Activated T-helper 1 cell treated with Interleukin-2 at 50 U/mL for 16 hours (primary cell): ENCODE results near the gene DVL1.

Experiments
- DNase-seq: peaks from one replicate; pipeline ENCODE4 v3.0.0-alpha.2; 2020; ENCODE audit warnings: low read depth

Gene DVL1

DNA sequence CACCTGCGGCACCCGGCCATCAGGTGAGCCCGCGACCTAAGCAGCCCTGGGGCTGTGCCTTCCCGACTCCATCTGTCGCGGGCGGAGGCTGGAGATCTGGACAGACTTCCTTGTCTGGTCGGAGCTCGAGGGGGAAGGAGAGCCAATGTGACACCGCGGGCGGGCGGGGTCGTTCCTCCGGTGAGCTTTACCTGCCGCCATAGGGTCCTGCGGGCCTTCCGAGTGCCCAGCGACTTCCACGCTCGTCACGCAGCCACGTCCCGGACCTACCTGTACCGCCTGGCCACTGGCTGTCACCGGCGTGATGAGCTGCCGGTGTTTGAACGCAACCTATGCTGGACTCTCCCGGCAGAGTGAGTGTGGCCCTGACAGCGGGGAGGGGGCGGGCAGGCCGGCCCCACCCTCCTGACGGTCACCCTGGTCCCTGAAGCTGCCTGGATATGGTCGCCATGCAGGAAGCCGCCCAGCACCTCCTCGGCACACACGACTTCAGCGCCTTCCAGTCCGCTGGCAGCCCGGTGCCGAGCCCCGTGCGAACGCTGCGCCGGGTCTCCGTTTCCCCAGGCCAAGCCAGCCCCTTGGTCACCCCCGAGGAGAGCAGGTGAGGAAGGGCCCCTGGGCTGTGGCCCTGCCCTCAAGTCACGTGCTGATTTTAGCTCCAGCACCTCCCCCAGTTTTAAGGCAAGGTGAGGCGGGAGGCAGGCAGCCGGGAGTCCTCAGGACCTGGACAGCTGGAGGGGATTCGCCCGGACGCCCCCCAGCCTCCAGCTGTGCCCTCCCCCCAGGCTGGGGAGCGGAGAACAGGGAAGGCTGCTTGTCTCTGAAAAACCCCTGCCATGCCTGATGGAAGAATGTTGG lies 39.7 kb downstream of the DVL1 start:
- DNase-seq, result no peak

DNA sequence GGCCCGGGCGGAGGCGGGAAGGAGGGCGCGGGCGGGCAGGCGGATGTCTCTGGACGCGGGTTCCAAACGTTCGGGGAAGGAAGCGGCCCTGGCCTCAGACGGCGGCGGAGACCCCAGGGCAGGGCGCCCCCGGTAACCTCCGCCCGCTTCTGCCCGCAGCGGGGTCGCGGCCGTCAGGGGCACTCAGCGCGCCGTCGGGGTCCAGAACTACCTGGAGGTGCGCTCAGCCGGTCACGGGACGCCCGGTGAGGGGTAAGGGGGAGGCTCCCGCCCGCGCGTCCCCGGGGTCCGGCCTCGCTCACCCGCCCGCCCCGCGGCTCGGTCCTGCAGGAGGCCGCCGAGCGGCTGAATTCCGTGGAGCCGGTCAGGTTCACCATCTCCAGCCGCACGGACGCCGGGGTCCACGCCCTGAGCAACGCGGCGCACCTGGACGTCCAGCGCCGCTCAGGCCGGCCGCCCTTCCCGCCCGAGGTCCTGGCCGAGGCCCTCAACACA lies 40.4 kb downstream of the DVL1 start:
- no peak for DNase-seq

DNA sequence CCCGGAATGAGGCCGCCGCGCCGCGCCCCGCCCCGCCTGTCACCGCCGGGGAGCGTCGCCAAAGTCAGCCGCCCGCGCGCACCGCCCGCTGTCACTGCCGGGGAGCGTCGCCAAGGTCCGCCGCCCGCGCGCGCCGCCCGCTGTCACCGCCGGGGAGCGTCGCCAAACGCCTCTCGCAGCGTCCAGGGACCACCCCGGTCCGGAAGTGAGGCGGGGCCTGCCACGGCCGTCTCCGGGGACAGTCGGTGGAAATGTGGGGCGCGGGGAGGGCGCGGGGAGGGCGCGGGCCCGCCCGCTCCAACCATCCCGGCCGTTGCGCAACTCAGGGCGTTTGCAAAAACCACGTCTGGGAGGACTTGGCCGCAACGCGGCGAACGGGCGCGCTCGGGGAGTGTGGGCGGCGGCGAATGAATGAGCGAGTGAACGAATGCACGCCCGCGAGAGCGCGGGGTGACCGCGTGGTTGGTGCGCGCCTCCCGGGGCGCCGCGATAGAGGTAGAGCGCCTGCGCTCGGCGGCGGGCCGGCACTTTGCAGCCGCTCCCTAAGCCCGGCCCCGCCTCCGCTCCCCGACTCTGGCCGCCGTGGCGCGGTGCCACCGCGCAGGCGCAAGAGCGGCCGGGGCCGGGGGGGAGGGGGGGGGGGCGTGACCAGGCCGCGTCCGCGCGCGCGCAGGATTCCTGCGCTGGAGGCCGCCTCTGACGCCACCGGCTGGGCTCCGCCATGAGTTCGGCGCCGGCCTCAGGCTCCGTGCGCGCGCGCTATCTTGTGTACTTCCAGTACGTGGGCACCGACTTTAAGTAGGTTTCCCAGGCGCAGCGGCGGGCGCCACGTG lies 41.1 kb downstream of the DVL1 start, which contains the start of the genes ACAP3 and PUSL1:
ACAP3 (minus strand) TSS at position 8 of the 833 bp plus-strand sequence. CDS start 115 bp downstream, outside the sequence.
PUSL1 (plus strand) TSS at position 675 of the 833 bp plus-strand sequence; CDS start at position 722, 47 bp downstream.
- DNase-seq, result peak; percentile 84

DNA sequence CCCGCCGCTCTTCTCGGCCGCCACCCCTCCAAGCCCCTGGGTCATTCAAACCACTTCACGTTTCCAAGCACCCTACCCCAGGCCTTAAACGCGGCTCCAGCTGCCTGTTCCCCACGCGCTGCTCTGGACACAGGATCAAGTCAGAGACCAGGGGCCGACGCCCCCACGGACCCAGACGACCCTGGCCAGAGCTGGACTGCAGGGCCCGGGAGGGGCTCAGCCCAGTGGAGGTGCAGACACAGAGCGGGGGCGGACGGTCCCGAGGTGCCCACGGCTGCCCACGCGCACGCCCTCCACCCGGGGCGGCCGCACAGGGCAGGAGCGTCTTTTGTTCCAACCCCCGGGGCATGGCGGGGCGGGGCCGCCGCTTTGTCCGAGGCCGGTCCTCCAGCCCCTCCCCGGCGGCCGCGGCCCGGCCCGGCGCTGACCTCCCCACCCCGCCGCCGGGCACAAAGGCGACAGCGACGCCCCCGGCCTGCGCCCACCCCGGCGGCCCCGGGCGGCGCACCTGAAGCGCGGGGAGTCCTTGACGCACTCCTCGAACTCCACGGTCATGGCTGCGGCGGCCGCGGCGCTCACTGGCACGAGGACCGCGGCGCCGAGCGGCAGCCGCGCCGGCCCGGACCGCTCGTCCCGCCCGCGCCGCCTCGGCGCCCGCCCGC lies 41.8 kb downstream of the DVL1 start:
- no peak for DNase-seq

DNA sequence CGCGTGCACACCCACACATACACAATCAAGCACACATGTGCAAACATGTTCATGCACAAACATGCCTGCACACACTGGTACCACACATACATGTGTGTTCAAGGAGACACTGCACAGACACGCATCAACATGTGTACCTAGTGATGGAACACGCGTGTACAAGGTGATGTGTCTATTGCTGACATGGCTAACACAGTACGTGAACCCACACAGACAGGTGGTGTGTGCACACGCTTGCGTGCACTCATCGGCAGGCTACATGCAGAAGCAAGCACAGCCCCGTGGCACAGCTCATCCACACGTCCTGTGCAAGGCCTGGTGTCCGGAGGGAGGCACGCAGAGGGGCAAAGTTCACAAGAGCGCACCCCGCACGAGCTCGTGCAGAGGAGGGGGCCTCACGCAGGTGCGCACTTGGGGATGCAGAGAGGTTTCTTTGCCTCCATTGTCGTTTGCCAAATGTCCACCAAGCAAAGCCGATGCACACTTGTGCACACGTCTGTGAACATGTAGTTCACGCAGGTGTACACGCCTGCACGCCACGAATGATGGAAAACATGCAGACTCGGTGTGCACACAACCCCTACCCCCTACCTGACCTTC lies 42.5 kb downstream of the DVL1 start:
- no peak for DNase-seq

DNA sequence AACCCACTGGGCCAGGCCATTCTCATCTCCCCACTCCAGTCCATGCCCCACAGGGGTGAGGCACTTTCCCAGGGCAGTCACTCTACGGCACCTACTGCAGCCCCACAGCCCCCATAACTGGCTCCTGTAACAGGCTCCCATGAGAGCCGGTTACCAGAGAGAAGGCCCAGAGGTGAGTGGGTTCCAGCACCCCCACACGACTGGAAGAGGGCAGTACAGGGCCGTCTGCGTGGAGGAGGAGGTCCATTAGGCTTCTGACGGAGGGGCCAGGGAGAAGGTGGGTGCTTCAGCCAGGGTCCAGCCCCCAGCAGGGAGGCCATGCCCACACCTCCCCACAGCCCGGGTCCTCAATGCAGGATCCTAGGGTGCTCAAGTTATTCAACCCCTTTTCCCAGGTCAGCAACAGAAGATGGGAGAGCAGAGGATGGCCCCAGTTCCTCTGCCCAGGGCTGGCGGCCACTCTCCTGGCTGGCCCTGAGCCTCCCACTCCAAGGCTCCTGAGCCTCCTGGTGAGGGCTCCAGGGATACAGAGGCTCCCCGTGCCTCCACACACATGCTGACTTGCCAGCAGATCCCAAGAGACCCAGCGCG lies 43.1 kb downstream of the DVL1 start:
- DNase-seq, result no peak

DNA sequence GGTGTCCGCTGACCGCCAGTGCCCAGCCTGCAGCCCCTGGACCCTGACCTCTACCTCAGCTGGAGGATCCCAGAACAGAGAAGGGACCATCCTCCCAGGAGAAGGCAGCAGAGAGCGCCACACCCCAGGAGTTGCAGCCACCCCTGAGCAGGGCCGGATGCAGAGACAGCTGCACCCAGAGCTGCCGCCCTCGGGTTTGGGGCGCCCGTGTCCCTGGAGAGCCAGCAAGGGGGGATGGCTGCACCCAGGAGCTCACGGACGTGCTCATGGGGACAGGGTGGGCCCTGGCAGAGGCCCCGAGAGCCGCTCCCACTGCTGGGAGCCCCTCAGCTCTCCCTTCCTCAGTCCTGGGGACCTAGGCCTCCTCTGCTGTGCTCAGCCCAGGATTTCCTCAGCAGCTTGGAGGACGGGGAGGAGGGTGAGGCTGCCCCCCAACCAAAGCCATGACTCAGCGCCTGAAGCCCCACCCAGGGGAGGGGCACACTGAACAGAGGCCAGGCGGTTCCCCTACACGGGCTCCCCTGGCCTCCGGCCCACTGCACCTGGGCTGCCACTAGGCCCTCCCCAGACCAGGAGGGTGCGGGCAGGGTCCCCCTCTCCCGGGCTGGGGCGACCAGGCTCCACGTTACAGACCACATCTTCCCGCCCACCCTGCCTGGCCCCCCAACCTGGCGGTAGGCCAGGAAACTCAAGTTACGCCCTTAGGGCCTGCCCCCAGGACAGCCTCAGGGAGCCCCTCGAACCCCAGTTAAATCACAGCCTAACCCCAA lies 43.7 kb downstream of the DVL1 start:
- peak; percentile 62 for DNase-seq

DNA sequence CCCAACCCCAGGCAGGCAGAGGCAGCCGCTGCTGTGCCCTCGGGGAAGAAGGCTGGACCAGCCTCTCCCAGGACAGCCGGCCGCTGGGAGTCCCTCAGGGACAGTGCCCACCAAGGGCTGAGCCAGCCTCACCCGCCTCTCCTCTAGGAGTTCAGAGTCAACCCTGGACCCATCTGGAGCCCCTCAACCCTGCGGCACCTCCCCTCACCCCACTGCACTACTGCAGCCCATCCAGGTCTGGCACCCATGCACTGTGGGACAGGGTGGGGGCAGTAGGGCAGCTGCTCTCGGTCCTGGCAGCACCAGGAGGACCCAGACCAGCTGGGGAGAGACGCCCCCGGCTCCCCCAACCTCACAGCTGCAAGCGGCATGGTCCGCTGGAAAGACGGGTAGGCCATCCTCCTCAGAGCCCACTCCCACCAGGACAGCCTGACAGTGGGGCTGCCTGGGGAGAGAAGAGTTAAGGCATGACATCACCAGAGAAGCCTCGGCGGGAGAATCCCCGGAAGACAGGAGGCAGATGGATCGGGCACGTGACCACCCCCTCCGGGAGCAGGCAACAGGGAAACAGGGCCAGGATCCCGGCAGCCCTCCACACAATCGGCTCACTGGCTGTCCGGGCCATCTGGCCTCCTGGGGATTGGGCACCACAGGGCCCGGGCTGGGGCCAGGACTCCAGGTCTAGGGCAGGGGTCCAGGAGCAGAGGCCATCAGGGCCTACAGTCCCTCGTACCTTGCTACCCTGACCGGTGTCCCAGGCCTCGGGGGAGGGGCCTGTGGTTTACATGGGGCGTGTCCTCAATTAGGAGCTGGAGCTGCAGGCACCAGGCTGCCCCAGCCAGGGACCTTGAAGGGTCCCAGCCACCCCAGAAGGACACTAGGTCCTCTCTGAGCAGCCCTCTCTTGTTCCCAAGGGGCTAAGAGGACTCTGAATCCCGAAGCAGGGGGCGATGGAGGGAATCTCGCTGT lies 44.6 kb downstream of the DVL1 start:
- no peak for DNase-seq

DNA sequence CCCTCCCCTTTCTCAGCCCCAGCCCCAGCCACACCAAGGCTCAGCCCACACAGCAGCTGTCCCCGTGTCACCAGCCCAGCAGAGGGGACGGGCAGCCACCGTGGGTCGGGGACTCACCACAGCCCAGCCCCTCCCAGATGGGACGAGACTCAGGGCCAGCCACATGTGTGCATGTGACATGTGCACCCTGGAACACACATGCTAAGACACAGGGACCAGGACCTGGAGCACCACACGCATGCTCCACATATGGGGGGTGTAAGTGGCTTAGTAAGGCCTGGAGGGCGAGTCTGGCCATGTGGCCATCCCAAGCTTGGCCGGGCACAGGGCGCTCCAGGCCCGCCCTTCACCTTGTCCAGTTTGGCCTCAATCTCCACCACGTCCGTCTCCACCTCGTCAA lies 45.5 kb downstream of the DVL1 start:
- no peak for DNase-seq

DNA sequence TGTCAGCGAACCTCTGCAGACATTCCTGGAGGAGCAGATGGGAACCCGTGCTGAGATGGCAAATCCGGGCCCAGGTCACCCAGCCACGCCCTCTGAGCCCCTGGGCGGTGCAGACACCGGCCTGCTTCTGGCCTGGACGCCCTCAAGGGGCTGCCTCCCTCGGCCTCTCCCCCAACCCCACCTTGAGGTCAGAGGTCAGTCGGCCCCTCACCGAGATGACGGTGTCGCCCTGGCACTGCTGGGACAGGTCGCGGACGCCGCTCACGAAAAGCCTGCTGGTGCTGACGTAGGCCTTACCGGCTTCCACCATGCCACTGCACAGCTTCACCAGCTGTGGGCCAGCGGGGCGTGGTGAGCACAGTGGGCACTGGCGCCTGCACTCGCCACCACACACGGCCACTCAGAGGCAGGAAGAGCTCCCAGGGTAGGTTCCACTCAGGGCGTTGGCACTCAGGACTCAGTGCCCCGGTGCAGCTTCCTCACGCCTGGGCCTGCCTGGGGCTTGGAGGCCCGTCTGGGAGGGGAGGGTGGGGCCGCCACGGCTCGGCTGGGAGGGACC lies 46.2 kb downstream of the DVL1 start:
- no peak for DNase-seq

DNA sequence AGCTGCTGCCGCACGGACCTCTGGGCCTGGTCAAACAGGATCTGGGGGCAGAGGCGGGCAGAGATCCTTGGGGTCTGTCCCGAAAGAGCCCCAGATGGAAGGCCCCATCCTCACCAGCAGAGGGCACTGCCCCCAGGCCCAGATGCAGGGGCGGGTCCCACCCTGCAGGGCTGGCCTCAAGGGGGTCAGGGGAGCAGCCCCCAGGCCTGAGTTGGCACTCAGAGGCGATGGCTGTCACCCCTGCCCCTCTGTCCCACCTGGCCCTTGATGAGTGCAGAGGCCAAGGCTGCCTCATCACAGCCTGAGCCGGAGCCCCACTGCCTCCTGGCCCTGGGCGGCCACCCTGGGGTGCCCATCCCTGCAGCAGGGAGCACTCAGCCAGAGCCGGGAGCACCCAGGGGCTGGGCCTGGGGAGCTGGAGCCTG lies 47.2 kb downstream of the DVL1 start:
- DNase-seq, result no peak

DNA sequence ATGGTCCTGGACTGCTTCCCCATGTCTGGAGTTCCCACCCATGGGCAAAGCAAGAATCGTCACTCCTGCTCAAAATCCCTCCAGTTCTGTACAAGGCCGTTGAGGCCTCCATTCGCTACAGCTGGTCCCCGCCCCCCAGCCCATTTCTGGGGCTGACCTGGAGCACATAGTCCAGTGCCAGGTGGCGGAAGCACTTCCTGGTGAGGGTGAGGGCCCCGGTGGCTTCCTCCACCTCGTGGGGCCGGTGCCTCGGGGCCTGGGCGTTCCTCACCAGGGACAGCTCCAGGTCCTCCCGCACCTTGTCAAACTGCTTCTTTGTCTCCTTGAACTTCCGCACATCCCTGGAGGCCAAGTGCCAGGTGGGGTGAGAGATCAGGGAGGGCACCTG lies 48.9 kb downstream of the DVL1 start:
- DNase-seq, result no peak

DNA sequence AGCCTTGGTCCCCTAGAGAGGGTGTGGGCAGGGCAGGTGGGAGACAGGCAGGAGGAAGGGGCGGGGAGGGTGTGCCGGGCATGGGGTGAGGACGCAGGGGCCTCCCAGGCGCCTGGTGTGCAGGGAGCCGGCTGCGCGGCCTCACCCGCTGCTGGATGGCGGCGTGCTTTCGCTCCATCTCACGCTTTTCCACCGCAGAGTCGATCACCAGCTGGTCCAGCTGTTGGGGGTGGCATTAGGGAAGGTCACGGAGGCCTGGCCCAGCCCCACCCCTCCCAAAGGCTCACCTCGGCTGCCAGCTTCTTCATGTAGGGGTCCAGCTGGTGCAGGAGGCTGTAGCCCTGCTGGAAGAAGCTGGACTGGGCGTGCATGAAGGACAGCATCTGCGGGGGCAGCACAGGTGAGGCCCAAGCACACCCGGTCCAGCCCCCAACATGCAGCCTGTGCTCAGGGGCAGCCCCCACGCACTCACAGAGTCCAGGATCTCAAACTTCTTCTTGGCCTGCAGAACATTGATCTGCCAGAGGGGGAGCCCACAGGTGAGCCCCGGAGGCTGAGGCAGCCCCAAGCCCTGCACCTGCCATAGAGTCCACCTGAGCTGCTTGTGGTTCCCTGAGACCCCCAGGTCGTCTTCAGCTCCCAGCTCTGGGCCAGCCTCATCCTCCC lies 49.4 kb downstream of the DVL1 start:
- no peak for DNase-seq

DNA sequence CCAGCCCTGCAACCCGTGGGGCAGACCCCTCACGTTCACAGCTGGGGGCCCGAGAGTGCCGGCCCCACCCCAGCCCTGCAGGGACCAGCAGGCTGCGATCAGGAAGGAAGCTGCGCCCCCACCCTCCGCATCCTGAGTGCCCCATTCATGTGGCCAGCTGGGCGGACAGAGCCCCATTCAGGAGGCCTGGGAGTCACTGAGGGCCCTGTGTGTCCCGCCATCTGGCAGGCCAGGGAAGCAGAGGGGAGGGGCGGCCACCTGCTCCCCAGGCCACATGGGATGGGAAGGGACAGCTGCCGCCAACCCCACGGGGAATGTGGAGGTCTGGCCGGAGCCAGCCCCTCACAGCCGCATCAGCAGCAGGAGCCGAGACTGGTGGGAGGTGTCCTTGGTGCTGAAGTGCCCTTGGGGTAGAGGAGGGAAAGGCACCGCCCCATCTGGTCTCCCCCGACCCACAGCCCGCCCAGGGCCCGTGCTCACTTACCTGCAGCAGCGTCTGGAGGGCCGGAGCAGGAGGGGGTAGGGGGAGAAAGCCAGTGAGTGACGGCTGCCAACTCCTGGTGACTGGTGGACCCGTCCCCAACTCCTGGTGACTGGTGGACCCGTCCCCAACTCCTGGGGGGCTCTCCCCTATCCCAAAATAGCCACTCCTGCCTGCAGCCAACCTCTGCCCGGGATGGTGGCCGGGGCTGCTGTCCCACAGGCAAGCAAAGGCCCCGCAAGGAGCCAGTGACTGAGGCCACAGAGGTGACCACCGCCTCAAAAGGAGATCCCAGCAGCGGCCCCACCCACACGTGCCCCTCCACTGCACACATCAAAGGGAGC lies 50.1 kb downstream of the DVL1 start:
- no peak for DNase-seq

DNA sequence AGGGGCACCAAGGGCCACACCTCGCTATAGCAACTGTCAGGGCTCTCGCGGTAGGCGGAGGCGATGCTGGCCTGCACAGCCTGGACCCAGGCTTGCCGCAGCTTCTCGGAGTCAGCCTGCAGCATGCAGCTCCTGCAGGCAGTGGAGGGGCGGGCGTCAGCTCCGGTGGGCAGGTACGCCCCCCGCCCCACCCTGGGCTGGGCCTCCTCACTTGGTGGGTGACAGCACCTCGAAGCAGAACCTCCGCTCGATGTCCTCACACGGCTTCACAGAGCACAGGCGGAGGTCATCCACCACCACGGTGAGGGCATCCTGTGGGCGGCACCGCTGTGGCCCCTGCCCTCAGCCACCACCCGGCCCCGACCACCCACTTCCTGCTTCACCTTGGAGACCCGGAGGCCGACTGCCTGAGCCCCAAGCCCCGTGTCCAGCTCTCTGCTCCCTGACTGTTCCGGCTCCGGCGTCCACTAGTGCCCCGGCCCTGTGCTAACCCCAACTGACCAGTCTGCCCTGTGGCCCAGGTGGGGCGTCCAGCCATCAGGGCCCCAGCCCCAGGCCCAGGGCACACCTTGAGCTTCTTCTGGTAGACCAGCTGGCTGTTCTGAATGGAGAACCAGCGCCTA lies 51.3 kb downstream of the DVL1 start:
- DNase-seq, result no peak

DNA sequence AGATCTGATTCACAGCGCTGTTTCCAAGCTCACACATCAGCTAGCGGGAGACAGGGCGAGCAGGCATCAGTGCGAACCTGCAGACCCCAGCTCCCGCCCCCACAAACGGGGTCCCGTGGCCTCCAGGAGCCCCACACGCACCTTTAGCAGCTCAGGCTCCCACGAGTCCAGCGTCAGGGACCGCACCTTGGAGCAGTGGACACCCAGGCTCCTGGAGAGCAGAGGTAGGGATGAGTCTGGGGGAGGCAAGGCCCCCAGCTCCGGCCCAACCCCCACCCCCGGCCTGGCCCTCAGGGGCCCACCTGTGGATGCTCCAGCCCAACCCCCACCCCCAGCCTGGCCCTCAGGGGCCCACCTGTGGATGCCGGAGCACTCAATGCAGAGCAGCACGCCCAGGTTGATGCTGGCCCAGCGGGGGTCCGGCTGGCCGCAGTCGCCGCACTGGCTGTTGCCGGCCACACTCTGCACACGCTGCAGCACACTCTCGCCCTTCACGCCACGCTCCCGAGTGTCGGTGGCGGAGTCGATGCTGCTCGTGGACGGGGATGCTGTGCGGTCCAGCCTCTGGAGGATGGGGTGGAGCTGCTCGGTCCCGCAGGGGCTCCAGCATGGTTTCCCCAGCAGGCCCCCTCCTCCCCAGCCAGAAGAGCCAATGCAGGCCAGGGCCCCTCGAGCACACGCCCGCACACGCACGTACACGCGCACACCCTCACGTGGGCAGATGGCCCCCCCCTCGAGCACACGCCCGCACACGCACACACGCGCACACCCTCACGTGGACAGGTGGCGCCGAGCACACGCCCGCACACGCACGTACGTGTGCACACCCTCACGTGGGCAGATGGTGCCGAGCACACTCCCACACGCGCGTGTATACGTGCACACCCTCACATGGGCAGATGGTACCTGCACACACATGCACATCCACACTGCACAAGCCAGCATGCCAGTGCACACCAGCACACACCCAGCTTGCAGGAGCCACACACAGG lies 52.9 kb downstream of the DVL1 start:
- no peak for DNase-seq
